Activated naive CD8-positive, alpha-beta T cell treated with anti-CD3 and anti-CD28 coated beads, Interleukin-2, amount 50 U/mL, for 24 hours (primary cell): ENCODE data around the gene LRRC4B.
"Not testable (repeated sequence)": the region's sequence is repeated elsewhere in the genome, so short reads cannot be mapped to it uniquely, and the experiment has no call there.

Experiments used
- ATAC-seq: fragments of 150-1000 bp; cut with Tn5 transposase; one replicate; pipeline ENCODE4 v1.10.0; 2021
- DNase-seq: peaks from one replicate; pipeline ENCODE4 v3.0.0; 2021
- H3K27ac Mint-ChIP-seq: one replicate; pipeline ENCODE4 v1.8.0; 2021; ENCODE audit warnings: mild to moderate bottlenecking, mixed read lengths
- H3K27me3 Mint-ChIP-seq: one replicate; pipeline ENCODE4 v1.8.0; 2021; ENCODE audit warnings: mixed read lengths
- H3K36me3 Mint-ChIP-seq: one replicate; pipeline ENCODE4 v1.8.0; 2021; ENCODE audit warnings: low read depth, mixed read lengths
- H3K4me1 Mint-ChIP-seq: one replicate; pipeline ENCODE4 v1.8.0; 2021; ENCODE audit warnings: mixed read lengths
- H3K4me3 Mint-ChIP-seq: one replicate; pipeline ENCODE4 v1.8.0; 2021; ENCODE audit warnings: mild to moderate bottlenecking, moderate library complexity, mixed read lengths
- H3K9me3 Mint-ChIP-seq: one replicate; pipeline ENCODE4 v1.8.0; 2021; ENCODE audit warnings: mixed read lengths

LRRC4B gene

DNA sequence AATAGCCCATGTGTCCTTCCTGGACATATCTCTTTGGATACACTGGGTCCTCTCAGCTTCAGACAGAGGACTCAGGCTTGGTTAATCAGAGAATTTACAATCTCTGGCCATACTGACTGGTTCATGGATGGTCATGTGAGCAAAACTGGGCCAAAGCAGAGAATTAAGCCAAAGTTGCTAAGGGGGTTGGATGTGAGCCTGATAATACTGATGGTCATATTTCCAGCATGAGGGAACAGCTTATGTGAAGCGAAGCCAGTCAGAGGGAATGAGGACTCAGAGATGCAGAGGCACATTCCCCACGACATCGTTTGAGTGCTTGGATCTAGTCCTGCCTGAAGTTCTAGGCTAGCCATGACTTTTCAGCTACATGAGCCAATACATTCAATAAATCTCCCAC is 22.0 kb upstream of the LRRC4B start:
- no peaks in the 10 kb centered on the region for H3K4me1 Mint-ChIP-seq
- no peaks in the 10 kb centered on the region for H3K9me3 Mint-ChIP-seq
- peaks cover 7% of the 10 kb centered on the region for H3K27me3 Mint-ChIP-seq
- ATAC-seq (no peak), DNase-seq (no peak)
- H3K36me3 Mint-ChIP-seq = no peaks in the 10 kb centered on the region
- H3K4me3 Mint-ChIP-seq = no peak overlapping the region
- H3K27ac Mint-ChIP-seq = no peak overlapping the region

DNA sequence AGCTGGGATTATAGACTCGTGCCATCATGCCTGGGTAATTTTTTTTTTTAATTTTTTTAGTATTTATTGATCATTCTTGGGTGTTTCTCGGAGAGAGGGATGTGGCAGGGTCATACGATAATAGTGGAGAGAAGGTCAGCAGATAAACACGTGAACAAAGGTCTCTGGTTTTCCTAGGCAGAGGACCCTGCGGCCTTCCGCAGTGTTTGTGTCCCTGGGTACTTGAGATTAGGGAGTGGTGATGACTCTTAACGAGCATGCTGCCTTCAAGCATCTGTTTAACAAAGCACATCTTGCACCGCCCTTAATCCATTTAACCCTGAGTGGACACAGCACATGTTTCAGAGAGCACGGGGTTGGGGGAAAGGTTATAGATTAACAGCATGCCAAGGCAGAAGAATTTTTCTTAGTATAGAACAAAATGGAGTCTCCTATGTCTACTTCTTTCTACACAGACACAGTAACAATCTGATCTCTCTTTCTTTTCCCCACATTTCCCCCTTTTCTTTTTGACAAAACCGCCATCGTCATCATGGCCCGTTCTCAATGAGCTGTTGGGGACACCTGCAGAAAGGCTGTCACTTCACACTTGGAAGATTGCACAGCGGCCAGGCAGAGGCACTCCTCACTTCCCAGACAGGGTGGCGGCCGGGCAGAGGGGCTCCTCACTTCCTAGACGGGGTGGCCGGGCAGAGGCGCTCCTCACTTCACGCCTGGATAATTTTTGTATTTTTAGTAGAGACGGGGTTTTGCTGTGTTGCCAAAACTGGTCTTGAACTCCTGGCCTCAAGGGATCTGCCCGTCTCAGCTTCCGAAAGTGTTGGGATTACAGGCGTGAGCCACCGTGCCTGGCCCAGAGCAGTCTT is 13.8 kb upstream of the LRRC4B start:
- ATAC-seq, H3K27ac Mint-ChIP-seq, H3K36me3 Mint-ChIP-seq, DNase-seq, H3K4me1 Mint-ChIP-seq, H3K4me3 Mint-ChIP-seq, H3K9me3 Mint-ChIP-seq: not testable (repeated sequence)
- peaks cover 13% of the 10 kb centered on the region for H3K27me3 Mint-ChIP-seq

DNA sequence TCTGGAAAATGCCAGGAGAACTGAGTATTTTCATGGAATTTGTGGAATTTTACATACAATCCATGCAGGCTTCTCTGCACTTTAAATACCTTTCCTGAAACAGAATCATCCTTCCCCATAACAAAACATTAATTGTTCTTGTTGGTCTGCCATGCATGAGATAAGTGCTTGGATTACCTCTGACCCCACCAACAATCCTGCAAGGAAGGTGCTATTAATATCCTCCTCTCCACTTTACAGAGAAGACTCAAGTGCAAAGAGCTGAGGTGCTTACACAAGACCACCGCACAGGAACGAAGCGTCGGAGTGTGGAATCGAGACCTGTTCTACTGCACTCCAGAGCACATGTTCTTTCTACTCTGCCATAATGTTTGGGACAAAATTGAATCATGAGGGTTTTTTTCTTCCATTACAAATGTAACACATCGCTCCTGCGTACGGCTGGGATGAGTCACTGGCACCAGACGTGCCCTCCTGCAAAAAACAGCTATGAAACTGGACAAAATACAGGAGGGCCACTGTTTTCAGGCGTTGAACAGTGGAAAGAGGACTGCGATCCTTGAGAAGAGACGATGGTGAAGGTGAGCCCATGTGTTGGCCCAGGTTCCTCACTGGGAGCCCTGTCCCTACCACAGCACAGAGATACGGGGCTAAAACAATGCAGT is 12.9 kb upstream of the LRRC4B start:
- ATAC-seq (no peak), DNase-seq (no peak)
- Mint-ChIP-seq H3K9me3 (no peaks in the 10 kb centered on the region), H3K4me1 (no peaks in the 10 kb centered on the region), H3K36me3 (no peaks in the 10 kb centered on the region), H3K27me3 (peaks cover 13% of the 10 kb centered on the region), H3K27ac (no peak overlapping the region), H3K4me3 (no peak overlapping the region)

DNA sequence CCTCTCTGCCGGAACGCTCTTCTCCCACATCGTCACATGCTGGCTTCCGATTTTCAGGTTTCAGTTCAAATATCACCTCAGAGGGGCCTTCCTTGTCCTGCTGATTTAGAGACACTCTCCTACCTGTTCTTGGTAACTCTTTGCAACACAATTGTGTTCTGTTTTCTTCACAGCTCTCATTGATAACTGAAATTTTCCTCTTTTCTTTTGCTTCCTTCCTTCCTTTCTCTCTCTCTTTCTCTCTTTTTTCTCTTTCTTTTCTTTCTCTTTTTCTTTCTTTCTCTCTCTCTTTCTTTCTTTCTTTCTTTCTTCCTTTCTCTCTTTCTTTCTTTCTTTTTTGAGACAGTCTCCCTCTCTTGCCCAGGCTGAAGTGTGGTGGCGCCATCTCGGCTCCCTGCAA is 12.0 kb upstream of the LRRC4B start:
- no peak overlapping the region for H3K4me3 Mint-ChIP-seq
- DNase-seq (no peak), ATAC-seq (no peak)
- H3K9me3 Mint-ChIP-seq = no peaks in the 10 kb centered on the region
- no peaks in the 10 kb centered on the region for H3K4me1 Mint-ChIP-seq
- no peak overlapping the region for H3K27ac Mint-ChIP-seq
- H3K27me3 Mint-ChIP-seq = peaks cover 13% of the 10 kb centered on the region
- no peaks in the 10 kb centered on the region for H3K36me3 Mint-ChIP-seq

DNA sequence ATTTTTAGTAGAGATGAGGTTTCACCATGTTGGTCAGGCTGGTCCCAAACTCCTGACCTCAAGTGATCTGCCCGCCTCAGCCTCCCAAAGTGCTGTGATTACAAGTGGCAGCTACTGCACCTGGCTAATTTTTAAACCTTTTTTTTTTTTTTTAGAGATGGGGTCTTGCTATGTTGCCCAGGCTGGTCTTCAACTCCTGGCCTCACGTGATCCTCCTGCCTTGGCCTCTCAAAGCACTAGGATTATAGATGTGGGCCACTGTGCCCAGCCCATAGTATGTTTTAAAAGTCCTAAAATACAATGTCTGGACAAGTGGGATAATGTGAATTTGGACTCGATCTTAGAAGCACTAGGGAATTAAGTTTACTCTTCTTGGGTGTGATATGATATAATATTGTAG is 8.5 kb upstream of the LRRC4B start:
- not testable (repeated sequence) for H3K4me3 Mint-ChIP-seq, H3K36me3 Mint-ChIP-seq, H3K27ac Mint-ChIP-seq, ATAC-seq, DNase-seq, H3K4me1 Mint-ChIP-seq, H3K9me3 Mint-ChIP-seq
- H3K27me3 Mint-ChIP-seq = peaks cover 14% of the 10 kb centered on the region

DNA sequence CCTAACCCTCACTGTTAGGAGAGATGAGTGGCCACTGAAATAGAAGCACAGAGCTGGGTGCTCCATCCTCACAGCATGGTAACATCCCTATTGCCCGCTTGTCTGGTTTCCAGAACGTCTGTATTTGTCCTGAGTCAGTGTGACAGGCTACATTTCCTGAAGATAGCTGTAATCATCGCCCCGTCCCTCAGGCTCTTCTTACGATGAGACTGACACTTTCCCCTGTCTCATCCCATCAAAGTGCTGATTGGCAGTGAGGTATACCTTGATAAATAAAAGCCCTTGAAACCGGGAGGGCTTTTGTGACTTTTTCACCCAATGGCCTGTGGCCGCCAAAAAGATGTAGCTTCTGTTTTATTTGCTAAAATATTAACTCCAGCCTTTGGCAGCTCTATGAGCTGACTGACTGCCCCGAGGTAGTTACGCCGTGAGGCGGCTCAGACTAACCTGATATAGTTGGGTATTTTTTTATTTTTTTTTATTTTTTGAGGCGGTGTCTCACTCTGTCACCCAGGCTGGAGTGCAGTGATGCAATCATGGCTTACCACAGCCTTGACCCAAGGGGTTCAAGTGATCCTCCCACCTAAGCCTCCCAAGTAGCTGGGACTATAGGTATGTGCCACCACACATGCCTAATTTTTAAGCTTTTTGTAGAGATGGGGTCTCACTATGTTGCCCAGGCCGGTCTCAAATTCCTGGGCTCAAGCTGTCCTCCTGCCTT is 5.7 kb upstream of the LRRC4B start:
- Mint-ChIP-seq H3K27me3 (peaks cover 27% of the 10 kb centered on the region), H3K4me3 (no peak overlapping the region), H3K4me1 (no peaks in the 10 kb centered on the region), H3K36me3 (no peaks in the 10 kb centered on the region), H3K27ac (no peak overlapping the region), H3K9me3 (no peaks in the 10 kb centered on the region)
- ATAC-seq = no peak
- no peak for DNase-seq

DNA sequence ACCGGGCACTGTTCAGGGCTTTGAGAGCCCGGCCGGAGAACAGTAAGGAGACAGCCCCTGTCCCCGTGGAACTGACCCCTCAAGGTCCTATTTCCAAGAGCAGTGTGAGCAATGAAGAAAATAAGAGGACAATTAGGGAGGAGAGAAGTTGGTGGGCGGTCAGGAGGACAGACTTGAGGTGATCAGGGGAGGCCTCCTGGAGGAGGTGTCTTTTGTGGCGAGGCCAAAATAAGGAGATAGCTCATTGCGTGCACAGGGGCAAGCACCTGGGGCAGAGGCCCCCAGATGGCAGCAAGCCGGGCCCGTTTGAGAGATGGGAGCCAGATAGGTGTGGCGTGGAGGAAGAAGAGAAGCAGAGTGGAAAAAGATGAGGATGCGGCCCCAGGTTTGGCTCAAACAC is 2.8 kb upstream of the LRRC4B start:
- Mint-ChIP-seq H3K4me1 (peaks cover 8% of the 10 kb centered on the region), H3K27me3 (peaks cover 34% of the 10 kb centered on the region), H3K4me3 (no peak overlapping the region), H3K9me3 (no peaks in the 10 kb centered on the region), H3K36me3 (no peaks in the 10 kb centered on the region), H3K27ac (no peak overlapping the region)
- DNase-seq (no peak), ATAC-seq (no peak)

DNA sequence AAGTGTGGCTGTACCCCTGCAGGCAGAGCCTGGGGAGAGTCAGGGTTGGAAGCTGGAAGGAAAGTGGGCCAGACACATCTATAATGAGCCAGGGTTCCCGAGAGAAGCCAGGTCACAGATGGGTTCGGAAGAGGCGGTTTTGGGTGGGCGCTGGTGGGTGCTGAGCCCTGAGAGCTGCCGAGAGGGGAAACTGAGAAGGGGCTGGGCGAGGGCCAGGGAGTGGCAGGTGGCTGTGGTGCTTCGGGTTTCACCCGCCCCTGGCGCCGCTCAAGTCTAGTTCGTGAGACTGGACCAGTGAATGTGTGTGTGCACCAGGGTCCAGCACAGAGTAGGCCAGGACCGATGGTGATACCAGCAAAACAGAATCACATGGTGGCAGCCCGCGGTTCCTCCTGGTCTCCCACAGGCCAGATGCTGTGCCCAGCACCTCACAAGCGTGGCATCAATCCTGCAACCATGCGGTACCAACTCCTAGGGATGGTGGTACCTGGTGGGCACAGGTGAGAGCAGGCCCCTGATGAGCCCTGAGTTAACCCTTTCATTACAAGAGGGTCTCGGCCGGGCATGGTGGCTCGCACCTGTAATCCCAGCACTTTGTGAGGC is 1.8 kb upstream of the LRRC4B start:
- Mint-ChIP-seq H3K27me3 (peaks cover 44% of the 10 kb centered on the region), H3K27ac (no peak overlapping the region), H3K4me3 (no peak overlapping the region), H3K9me3 (no peaks in the 10 kb centered on the region), H3K4me1 (peaks cover 18% of the 10 kb centered on the region), H3K36me3 (no peaks in the 10 kb centered on the region)
- DNase-seq = no peak
- no peak for ATAC-seq

DNA sequence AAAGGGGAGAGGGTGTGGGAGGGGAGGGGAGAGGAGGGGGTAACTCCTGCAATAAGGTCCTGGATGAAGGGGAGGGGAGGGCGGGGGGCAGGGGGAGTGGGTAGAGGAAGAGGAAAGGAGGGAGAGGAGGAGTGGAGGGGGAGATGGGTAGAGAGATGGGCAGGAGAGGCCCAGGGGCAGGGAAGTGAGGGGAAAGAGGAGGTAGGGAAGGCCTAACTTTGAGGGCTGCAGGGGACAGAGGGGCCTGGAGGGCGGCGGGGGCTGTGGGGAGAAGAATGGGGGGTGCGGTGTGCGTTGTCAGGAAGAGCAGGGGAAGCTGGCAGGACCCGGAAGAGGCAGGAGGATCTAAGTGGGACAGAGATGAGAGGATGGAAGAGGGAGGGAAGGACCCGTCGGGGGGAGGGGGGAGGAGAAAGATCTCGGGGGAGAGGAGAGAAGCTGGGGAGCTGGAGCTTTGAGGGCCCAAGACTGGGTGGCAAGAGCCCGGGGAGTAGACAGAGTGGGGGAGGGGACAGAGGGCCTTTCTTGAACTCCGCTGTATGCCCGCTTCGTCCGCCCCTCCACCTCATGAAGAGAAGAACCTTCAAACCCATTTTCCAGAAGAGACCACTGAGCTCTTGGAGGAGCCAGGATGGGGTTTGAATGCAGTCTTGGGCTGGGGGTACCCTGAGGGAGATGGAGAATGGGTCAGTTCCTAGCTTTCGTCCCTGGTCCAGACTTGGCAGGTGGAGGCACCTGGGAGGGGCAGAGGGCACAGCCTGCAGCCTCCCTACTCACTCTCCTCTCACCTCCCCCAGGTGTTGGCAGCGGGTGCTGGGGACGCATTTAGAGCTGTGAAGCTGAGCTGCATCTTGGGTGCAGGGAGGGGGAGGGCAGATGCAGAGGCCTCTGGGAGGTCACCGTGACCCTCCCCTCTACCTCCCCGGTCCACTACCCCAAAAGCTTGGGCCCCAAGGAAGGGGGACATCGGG is 778 bp upstream of the LRRC4B start:
- H3K27ac Mint-ChIP-seq = no peak overlapping the region
- ATAC-seq (no peak), DNase-seq (no peak)
- peaks cover 54% of the 10 kb centered on the region for H3K27me3 Mint-ChIP-seq
- peaks cover 19% of the 10 kb centered on the region for H3K4me1 Mint-ChIP-seq
- H3K4me3 Mint-ChIP-seq = no peak overlapping the region
- no peaks in the 10 kb centered on the region for H3K36me3 Mint-ChIP-seq
- no peaks in the 10 kb centered on the region for H3K9me3 Mint-ChIP-seq

DNA sequence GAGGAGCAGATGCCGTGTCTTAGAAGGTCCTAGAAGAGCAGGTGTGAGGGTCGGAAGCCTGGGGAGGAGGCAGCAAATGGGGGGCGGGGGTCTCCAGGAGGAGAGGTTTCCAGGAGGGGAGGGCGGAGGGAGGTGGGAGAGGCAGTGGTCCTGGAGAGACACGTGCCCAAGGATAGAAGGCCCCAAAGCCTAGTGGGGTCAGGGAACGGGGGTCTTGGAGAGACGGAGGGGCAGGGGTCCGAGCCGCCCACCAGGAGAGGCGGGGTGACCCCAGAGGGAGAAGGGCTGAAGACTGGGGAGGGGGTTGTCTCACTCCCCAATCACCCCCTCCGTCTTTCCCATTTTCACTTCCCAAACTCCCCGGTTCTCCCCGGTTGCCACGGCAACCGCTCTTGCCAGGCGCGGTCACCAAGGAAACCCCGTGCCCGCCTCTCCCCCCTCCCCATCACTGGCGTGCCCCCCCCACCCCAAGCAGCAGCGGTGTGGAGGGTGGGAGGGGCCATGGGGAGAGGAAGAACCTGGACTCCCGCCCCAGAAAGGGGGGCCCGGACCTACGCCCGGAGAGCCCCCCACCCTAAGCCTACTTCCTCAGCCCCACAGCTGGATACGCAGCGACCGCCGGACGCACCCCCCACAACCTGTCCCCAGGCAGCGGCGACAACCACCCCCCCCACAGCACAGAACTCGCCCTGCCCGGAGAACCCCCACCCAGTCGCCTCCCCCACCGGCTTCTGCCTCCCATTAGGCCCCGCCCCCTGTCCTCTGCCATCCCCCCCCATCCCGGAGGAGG is 988 bp downstream of the LRRC4B start:
- H3K4me1 Mint-ChIP-seq = peaks cover 19% of the 10 kb centered on the region

DNA sequence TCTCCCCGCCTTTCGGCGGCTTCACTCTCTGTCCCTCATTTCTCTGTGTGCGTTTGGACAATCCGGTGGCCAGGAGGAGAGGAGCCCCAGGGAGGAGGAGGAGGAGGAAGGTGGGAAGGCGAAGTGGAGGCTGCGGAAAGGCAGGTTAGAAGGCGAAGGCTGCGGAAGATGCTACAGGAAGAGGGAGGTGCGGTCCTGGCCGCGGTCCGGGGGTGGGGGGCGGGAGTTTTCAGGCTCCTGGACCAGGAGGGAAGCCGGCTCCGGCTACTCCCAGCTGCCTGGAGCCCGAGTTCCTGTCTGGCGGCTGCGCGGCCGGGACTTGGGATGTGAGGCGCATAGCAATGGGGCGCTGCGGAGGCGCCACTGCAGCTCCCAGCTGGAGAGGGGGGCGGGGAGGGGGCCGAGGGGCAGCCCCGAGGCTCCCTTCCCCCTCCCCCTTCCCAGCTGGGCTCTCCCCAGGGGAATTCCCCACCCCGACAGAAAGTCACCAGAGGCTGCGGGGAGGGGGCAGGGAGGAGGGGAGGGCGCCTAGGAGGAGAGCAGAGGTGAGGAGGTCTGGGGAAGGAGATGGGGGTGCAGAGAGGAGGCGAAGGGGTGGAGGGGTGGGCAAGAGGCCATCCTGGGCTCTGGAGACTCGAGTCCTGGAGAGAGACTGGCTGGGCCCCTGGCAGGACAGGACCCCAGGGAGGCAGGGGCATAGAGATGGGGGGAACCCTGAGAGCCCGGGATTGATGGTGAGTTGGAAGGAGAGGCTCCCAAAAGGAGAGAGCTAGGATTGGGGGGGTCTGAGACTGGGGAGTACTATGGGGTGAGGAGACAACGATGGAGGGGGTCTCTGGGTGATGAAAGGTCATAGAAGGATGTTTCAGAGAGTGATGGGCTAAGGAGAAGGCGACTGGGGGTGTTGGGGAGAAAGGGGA is 2.0 kb downstream of the LRRC4B start:
- Mint-ChIP-seq H3K36me3 (no peaks in the 10 kb centered on the region), H3K27me3 (peaks cover 64% of the 10 kb centered on the region), H3K9me3 (no peaks in the 10 kb centered on the region), H3K4me3 (no peak overlapping the region), H3K27ac (no peak overlapping the region), H3K4me1 (peaks cover 19% of the 10 kb centered on the region)
- DNase-seq (peak; percentile 61), ATAC-seq (peak; percentile 15)

More for the DNA sequence above, 988 bp downstream of the LRRC4B start:
- Mint-ChIP-seq H3K36me3 (no peaks in the 10 kb centered on the region), H3K27me3 (peaks cover 70% of the 10 kb centered on the region), H3K9me3 (no peaks in the 10 kb centered on the region), H3K4me3 (no peak overlapping the region), H3K27ac (no peak overlapping the region)
- no peak for DNase-seq
- no peak for ATAC-seq

DNA sequence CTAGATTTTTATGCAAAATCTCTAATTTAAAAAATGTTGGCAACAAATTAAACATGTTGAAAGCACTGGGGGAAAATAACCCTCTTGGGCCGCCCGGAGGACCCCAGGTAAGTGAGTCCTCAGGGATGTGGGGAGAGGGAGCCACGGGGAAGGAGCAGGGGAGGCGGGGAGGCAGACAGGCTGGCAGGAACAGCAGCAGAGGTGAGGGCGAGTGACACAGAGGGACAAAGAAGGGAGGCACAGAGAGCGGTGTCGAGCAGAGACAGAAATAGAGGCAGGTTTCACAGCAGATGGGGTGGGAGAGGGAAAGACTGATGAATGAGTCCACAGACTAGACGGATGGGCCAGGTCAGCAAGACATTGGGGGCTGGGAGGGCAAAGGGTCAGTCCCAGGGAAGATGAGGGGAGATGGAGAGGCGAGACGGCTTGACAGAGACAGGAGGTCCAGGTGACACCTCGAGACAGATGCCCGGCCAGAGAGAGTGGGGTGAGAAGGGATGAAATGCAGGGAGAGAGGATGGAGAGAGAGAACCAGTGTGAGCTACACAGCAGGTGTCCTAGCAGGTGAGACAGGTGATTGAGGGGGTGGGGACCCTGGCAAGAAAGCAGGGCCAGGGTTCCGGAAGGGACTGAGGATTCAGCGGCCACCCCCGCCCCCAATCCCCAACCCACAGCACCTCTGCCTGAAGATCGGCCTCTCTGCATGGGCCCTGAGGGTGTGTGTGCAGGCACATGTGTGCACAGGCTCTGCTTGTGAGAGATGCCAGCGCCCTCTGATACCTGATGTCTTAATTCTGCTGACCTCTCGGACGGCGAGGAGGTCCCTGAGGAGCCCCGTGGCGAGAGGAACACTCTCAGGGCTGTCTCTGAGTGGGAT is 3.8 kb downstream of the LRRC4B start:
- Mint-ChIP-seq H3K4me1 (peaks cover 19% of the 10 kb centered on the region), H3K27me3 (peaks cover 54% of the 10 kb centered on the region), H3K9me3 (no peaks in the 10 kb centered on the region), H3K36me3 (no peaks in the 10 kb centered on the region), H3K4me3 (no peak overlapping the region), H3K27ac (no peak overlapping the region)
- DNase-seq (no peak), ATAC-seq (peak; percentile 6)
